Measurements from ENCODE around the gene TTC27. TPM values are rescaled to one million over a fixed set of nuclear protein-coding genes. Genes with fewer than 3 reads are reported as not detected.

Gene TTC27
- total and polyA plus RNA-seq, 2 of the 13 experiments (the other 11 are each of a cell fraction or from before 2014, with no cell fraction given), result 26.7 to 44.7 TPM

- TF ChIP-seq ZNF276 (CRISPR knock-in tag; IDR thresholded peaks at IDR 0.05; ENCODE audit: low read depth) (no peak), MXD1 (CRISPR knock-in tag; IDR thresholded peaks at IDR 0.05) (no peak), TCF12 (IDR thresholded peaks at IDR 0.05) (no peak), TCF12 (CRISPR knock-in tag; IDR thresholded peaks at IDR 0.05) (peak; percentile 37; the same call in 1 of the 2 replicates), DNMT1 (CRISPR knock-in tag; IDR thresholded peaks at IDR 0.05) (no peak), ZC3H13 (CRISPR knock-in tag; IDR thresholded peaks at IDR 0.05) (no peak), BRCA1 (CRISPR knock-in tag; IDR thresholded peaks at IDR 0.05) (no peak), ZBTB42 (CRISPR knock-in tag; IDR thresholded peaks at IDR 0.05) (no peak), CEBPZ (IDR thresholded peaks at IDR 0.05; ENCODE audit: low read length) (no peak), ZNF337 (CRISPR knock-in tag; IDR thresholded peaks at IDR 0.05; ENCODE audit: borderline replicate concordance, low read depth) (no peak), MYC (CRISPR knock-in tag; IDR thresholded peaks at IDR 0.05; ENCODE audit: borderline replicate concordance) (no peak), ZFY (CRISPR knock-in tag; IDR thresholded peaks at IDR 0.05) (no peak), ZNF484 (CRISPR knock-in tag; IDR thresholded peaks at IDR 0.05; ENCODE audit: borderline replicate concordance, low read depth) (no peak), GABPA (IDR thresholded peaks at IDR 0.05; ENCODE audit: low read depth, low read length) (no peak), GABPA (CRISPR knock-in tag; IDR thresholded peaks at IDR 0.05; ENCODE audit: low read depth) (no peak), JUND (CRISPR knock-in tag; IDR thresholded peaks at IDR 0.05) (no peak), DBP (CRISPR knock-in tag; IDR thresholded peaks at IDR 0.05; ENCODE audit: not compliant biosample characterization) (no peak), MYNN (CRISPR knock-in tag; IDR thresholded peaks at IDR 0.05; ENCODE audit: low read depth) (no peak), BHLHE40 (IDR thresholded peaks at IDR 0.05; ENCODE audit: low read length) (no peak), ZNF773 (CRISPR knock-in tag; IDR thresholded peaks at IDR 0.05; ENCODE audit: borderline replicate concordance) (no peak), ZNF672 (CRISPR knock-in tag; IDR thresholded peaks at IDR 0.05) (no peak), TEF (CRISPR knock-in tag; IDR thresholded peaks at IDR 0.05) (no peak), ZNF143 (CRISPR knock-in tag; IDR thresholded peaks at IDR 0.05) (no peak), BRF2 (CRISPR knock-in tag; IDR thresholded peaks at IDR 0.05) (no peak), MTF2 (CRISPR knock-in tag; IDR thresholded peaks at IDR 0.05; ENCODE audit: borderline replicate concordance) (no peak)
These were observed 124.4 kb downstream of the TTC27 start (continued) for GRCh38 chr2:32752205-32752604.

All from HepG2 (cell line).